Psoas muscle (tissue), 8 donors: ENCODE data around the gene IFT122. TPM values are rescaled to one million over a fixed set of nuclear protein-coding genes. Genes with fewer than 3 reads are reported as not detected.

Experiments used
- ATAC-seq, 4 donors: fragments of 200-7000 bp; cut with Tn5 transposase; one replicate each; pipeline ENCODE4 v1.9.1; 2020; ENCODE audit warnings: moderate library complexity in 3 of 4, mild to moderate bottlenecking in 2 of 4
- DNase-seq, 2 donors: peaks; one replicate each; pipeline ENCODE4 v3.0.0-alpha.2; 2020
- H3K27ac ChIP-seq: fragments of 200-600 bp; one replicate; pipeline ENCODE4 v1.8.0; 2022
- H3K27me3 ChIP-seq, 3 donors: fragments of 200-600 bp in 1 of 3; one replicate each; pipeline versions ENCODE4 v1.6.1 to v1.8.0; 2013 to 2022; ENCODE audit warnings: low read length in 2 of 3, mild to moderate bottlenecking in 2 of 3, moderate library complexity in 1 of 3; ENCODE audit not compliant: insufficient read depth in 3 of 3
- H3K36me3 ChIP-seq, 2 donors: fragments of 200-600 bp in 1 of 2; one replicate each; pipeline versions ENCODE4 v1.6.1 to v1.8.0; 2013 to 2022; ENCODE audit warnings: low read depth in 1 of 2, mild to moderate bottlenecking in 1 of 2, moderate library complexity in 1 of 2; ENCODE audit not compliant: insufficient read depth in 1 of 2
- H3K4me1 ChIP-seq: fragments of 200-600 bp; one replicate; pipeline ENCODE4 v1.8.0; 2022
- H3K4me3 ChIP-seq: fragments of 200-600 bp; one replicate; pipeline ENCODE4 v1.8.0; 2022; ENCODE audit warnings: mild to moderate bottlenecking
- H3K9me3 ChIP-seq: fragments of 200-600 bp; one replicate; pipeline ENCODE4 v1.8.0; 2022
- CTCF ChIP-seq: fragments of 200-600 bp; IDR thresholded peaks from one replicate; pipeline ENCODE4 v1.8.0; 2022; ENCODE audit warnings: antibody characterized with exemption
- WGBS, 3 donors: extraction: QIAGEN DNeasy Blood & Tissue Kit; methylation state at CpG; one replicate each; pipeline versions ENCODE4 v1.1.6 to v1.1.7; 2013; 5-methylcytosine and 5-hydroxymethylcytosine counted together
- intact Hi-C, 2 donors: fragments of 100-400 bp; cut with DNase I; formaldehyde crosslinking; loops; one replicate each; pipeline versions ENCODE4 v1.11.0 to v1.14.2; 2022
- polyA plus RNA-seq, 3 donors: library from polyadenylated mRNA; stranded (reverse); fragments of 200-250 nt; gene quantifications; one replicate each; pipeline ENCODE4 v1.2.3, GENCODE V29; 2013
- total RNA-seq, 4 donors: library from RNA; stranded (reverse); fragmentation: NEBNext Ultra II Directional in 2 of 4; extraction: Animal tissue kit (Norgen Biotek cat#: 25700) in 2 of 4; gene quantifications; one replicate each; pipeline versions ENCODE4 v1.2.1 to v1.2.4, GENCODE V29; 2021 to 2023
- donor health status: healthy with polysubstance abuse.
- donor health status: DM: no; HTN: no; CAD: no; lungs with moderate emphysema.
- donor health status: Bipolar disorder and iron deficiency.
- donor health status: healthy.
- donor health status: DM: yes; HTN: yes; CAD: no.
- donor health status: DM: no; HTN: no; CAD: no.
- donor health status: DM: no; HTN: no; CAD: no.
- donor health status: DM: yes; HTN: yes; CAD: no.

IFT122 gene
- total and polyA plus RNA-seq, 7 donors: 2.3 to 7.3 (median 4.5) TPM

- no peak overlapping the region for H3K4me3 ChIP-seq
- no peaks in the 10 kb centered on the region for H3K36me3 ChIP-seq
- intact Hi-C loops: no loop called here
- ATAC-seq (no peak), DNase-seq (no peak)
- H3K27me3 ChIP-seq: no peaks in the 10 kb centered on the region
- H3K9me3 ChIP-seq: no peaks in the 10 kb centered on the region
- peaks cover 1% of the 10 kb centered on the region for H3K4me1 ChIP-seq
- no peak overlapping the region for H3K27ac ChIP-seq
- 75 to 77% (median 77%) methylated on average over 7 of the region's 7 CpGs for WGBS, 3 donors
- no peak for TF ChIP-seq CTCF
Observed at GRCh38 chr3:129403450-129403849, 36.6 kb upstream of the IFT122 start.

- no peak for ATAC-seq
- Histone ChIP-seq H3K4me1 (no peaks in the 10 kb centered on the region), H3K4me3 (no peak overlapping the region), H3K27me3 (no peaks in the 10 kb centered on the region), H3K36me3 (no peaks in the 10 kb centered on the region), H3K9me3 (no peaks in the 10 kb centered on the region), H3K27ac (no peak overlapping the region)
- intact Hi-C loops: no loop called here
- WGBS, 3 donors: 78 to 87% (median 80%) methylated on average over 8 of the region's 8 CpGs
- no peak for DNase-seq
- TF ChIP-seq CTCF: no peak
Observed at GRCh38 chr3:129404130-129404529, 35.9 kb upstream of the IFT122 start.

- no peaks in the 10 kb centered on the region for H3K4me1 ChIP-seq
- no peak for DNase-seq
- intact Hi-C loops: no loop called here
- no peak for ATAC-seq
- H3K27ac ChIP-seq: no peak overlapping the region
- no peaks in the 10 kb centered on the region for H3K9me3 ChIP-seq
- 79 to 85% (median 84%) methylated on average over 5 of the region's 5 CpGs for WGBS, 3 donors
- H3K27me3 ChIP-seq: no peaks in the 10 kb centered on the region
- no peak overlapping the region for H3K4me3 ChIP-seq
- no peaks in the 10 kb centered on the region for H3K36me3 ChIP-seq
- no peak for TF ChIP-seq CTCF
Observed at GRCh38 chr3:129404610-129405009, 35.4 kb upstream of the IFT122 start.

- intact Hi-C loops: no loop called here
- H3K9me3 ChIP-seq: no peaks in the 10 kb centered on the region
- no peak for ATAC-seq
- no peak for TF ChIP-seq CTCF
- H3K36me3 ChIP-seq: no peaks in the 10 kb centered on the region
- no peak overlapping the region for H3K27ac ChIP-seq
- H3K4me3 ChIP-seq: no peak overlapping the region
- no peaks in the 10 kb centered on the region for H3K27me3 ChIP-seq
- no peaks in the 10 kb centered on the region for H3K4me1 ChIP-seq
- 67 to 73% (median 70%) methylated on average over 2 of the region's 2 CpGs for WGBS, 3 donors
- no peak for DNase-seq
Observed at GRCh38 chr3:129409541-129409940, 30.5 kb upstream of the IFT122 start.

- no peak for TF ChIP-seq CTCF
- no peaks in the 10 kb centered on the region for H3K36me3 ChIP-seq
- WGBS, 3 donors: 78 to 91% (median 87%) methylated on average over 17 of the region's 17 CpGs
- H3K4me3 ChIP-seq: no peak overlapping the region
- no peaks in the 10 kb centered on the region for H3K27me3 ChIP-seq
- DNase-seq: no peak
- no peak overlapping the region for H3K27ac ChIP-seq
- no peaks in the 10 kb centered on the region for H3K4me1 ChIP-seq
- intact Hi-C loops: no loop called here
- H3K9me3 ChIP-seq: no peaks in the 10 kb centered on the region
- no peak for ATAC-seq
Observed at GRCh38 chr3:129410971-129411370, 29.1 kb upstream of the IFT122 start.
